Ovary (tissue), 9 donors: ENCODE results near the gene ZNF236. TPM values are rescaled to one million over a fixed set of nuclear protein-coding genes. Genes with fewer than 3 reads are reported as not detected.

ENCODE experiments used
- DNase-seq, 5 donors: peaks; one replicate each; pipeline ENCODE4 v3.0.0-alpha.2; 2019 to 2020
- H3K27ac ChIP-seq, 2 donors: fragments of 200-600 bp; one replicate each; pipeline versions ENCODE4 v1.5.1 to v1.8.0; 2019 to 2022
- H3K27me3 ChIP-seq: fragments of 200-600 bp; one replicate; pipeline ENCODE4 v1.8.0; 2022
- H3K36me3 ChIP-seq: fragments of 200-600 bp; sonication (generic); one replicate; pipeline ENCODE4 v1.5.1; 2019
- H3K4me1 ChIP-seq: one replicate; pipeline ENCODE4 v1.8.1; 2013; ENCODE audit warnings: mild to moderate bottlenecking, moderate library complexity; ENCODE audit not compliant: insufficient read depth
- H3K4me3 ChIP-seq: fragments of 200-600 bp; sonication (generic); one replicate; pipeline ENCODE4 v1.5.1; 2017
- H3K9me3 ChIP-seq, 2 donors: fragments of 200-600 bp in 1 of 2; sonication (generic) in 1 of 2; one replicate each; pipeline versions ENCODE4 v1.5.1 to v1.8.1; 2013 to 2019; ENCODE audit warnings: mild to moderate bottlenecking in 1 of 2, moderate library complexity in 1 of 2
- CTCF ChIP-seq, 3 donors: fragments of 450-650 bp in 2 of 3; fragments of 200-600 bp in 1 of 3; IDR thresholded peaks; one replicate each; pipeline versions ENCODE4 v1.5.1 to v1.8.0; 2016 to 2022; ENCODE audit warnings: antibody characterized with exemption in 3 of 3, mild to moderate bottlenecking in 1 of 3
- EP300 ChIP-seq: sonication (generic); formaldehyde crosslinking; IDR thresholded peaks from one replicate; pipeline ENCODE4 v1.6.1; 2017; ENCODE audit warnings: antibody characterized with exemption
- POLR2A ChIP-seq: fragments of 450-650 bp; IDR thresholded peaks from one replicate; pipeline ENCODE4 v1.6.1; 2017; ENCODE audit warnings: antibody characterized with exemption, mild to moderate bottlenecking, moderate library complexity
- WGBS, 3 donors: extraction: QIAGEN DNeasy Blood & Tissue Kit in 1 of 3; methylation state at CpG; one replicate each; pipeline versions ENCODE4 v1.1.5 to v1.1.7; 2013 to 2017; 5-methylcytosine and 5-hydroxymethylcytosine counted together
- intact Hi-C, 4 donors: fragments of 100-400 bp; cut with DNase I; formaldehyde crosslinking; loops; one replicate each; pipeline versions ENCODE4 v1.11.0 to v1.15.1; 2022 to 2023
- polyA plus RNA-seq, 2 donors: library from polyadenylated mRNA; stranded (reverse); fragments of 200-250 nt in 1 of 2; fragments of 350-450 nt in 1 of 2; fragmentation: Illumina TruSeq in 1 of 2; extraction: RNeasy Lipid Tissue Mini Kit (QIAGEN cat#74804) in 1 of 2; gene quantifications; one replicate each; pipeline ENCODE4 v1.2.3, GENCODE V29; 2013 to 2014
- total RNA-seq, 7 donors: library from RNA; depleted of rRNA in 2 of 7; stranded (reverse); fragments of >200 nt in 2 of 7; fragmentation: NEBNext Ultra II Directional in 3 of 7; extraction: Animal tissue kit (Norgen Biotek cat#: 25700) in 3 of 7; gene quantifications; one replicate each; pipeline versions ENCODE4 v1.1.0 to v1.2.4, GENCODE V29; 2016 to 2023
- donor health status: DM: no; HTN: no; CAD: no; lungs with moderate emphysema.
- donor health status: DM: no; HTN: no; CAD: no.
- donor health status: Bipolar disorder and iron deficiency.
- donor health status: DM: yes; HTN: yes; CAD: no.
- donor health status: DM: no; HTN: no; CAD: no.
- donor health status: DM: yes; HTN: yes; CAD: no.

Gene ZNF236
- total and polyA plus RNA-seq, 9 donors: 3.9 to 30.3 (median 24.1) TPM

GRCh38 chr18:76838182-76838581 is 15.8 kb downstream of the ZNF236 start:
- no peaks in the 10 kb centered on the region for H3K9me3 ChIP-seq
- H3K27me3 ChIP-seq: no peaks in the 10 kb centered on the region
- 12 to 24% (median 18%) methylated on average over 3 of the region's 3 CpGs for WGBS, 3 donors
- TF ChIP-seq CTCF (IDR thresholded peaks at IDR 0.05) (no peak), EP300 (no peak), POLR2A (no peak)
- H3K27ac ChIP-seq: peak overlapping the region in 1 of 2 donors; percentile 45
- intact Hi-C loops: no loop called here
- H3K4me1 ChIP-seq: peaks cover 6% of the 10 kb centered on the region
- H3K36me3 ChIP-seq: no peaks in the 10 kb centered on the region
- no peak for DNase-seq
- H3K4me3 ChIP-seq: no peak overlapping the region

GRCh38 chr18:76839086-76839794 is 16.9 kb downstream of the ZNF236 start:
- H3K36me3 ChIP-seq: no peaks in the 10 kb centered on the region
- no peak for DNase-seq
- peaks cover 8% of the 10 kb centered on the region for H3K4me1 ChIP-seq
- H3K4me3 ChIP-seq: no peak overlapping the region
- intact Hi-C loops: no loop called here
- WGBS, 3 donors: 36 to 43% (median 41%) methylated on average over 4 of the region's 4 CpGs
- H3K27ac ChIP-seq: peak overlapping the region in 1 of 2 donors; percentile 45
- H3K9me3 ChIP-seq: no peaks in the 10 kb centered on the region
- no peaks in the 10 kb centered on the region for H3K27me3 ChIP-seq
- no peak for TF ChIP-seq CTCF (IDR thresholded peaks at IDR 0.05)
- TF ChIP-seq EP300: no peak
- TF ChIP-seq POLR2A: no peak

DNA sequence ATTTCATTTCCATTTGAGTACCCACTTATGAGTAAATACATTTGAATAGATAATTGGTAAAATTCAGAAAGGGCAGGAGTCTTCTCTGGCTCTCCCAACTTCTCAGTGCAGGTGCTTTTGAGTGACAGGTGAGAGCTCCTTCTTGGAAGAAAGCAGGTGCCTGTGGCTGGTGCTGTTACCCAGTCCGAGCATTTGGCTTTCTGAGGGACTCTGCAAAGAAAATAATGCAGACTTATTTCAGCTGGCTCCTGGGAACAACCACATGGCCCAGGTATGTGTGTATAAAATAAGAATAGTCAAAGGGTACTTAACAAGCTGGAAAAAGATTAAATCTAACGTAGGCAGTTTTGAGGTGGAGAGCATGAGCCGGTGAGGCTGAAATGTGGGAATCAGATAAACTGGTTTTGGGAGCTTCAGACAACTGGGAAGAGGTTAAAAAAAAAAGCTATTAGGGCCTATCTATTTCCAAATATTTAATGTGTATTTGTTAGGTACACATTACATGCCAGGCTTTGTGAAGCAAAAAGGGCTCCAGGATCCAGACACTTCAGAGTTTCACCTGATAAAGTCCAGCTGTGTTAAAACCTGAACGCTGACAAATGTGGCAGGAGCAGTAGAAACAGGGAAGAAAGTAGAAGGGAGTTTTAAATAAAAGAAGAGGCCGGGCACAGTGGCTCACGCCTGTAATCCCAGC is 20.6 kb downstream of the ZNF236 start:
- no peak for DNase-seq
- intact Hi-C loops: no loop called here
- H3K36me3 ChIP-seq: no peaks in the 10 kb centered on the region
- H3K27me3 ChIP-seq: no peaks in the 10 kb centered on the region
- H3K4me1 ChIP-seq: peaks cover 4% of the 10 kb centered on the region
- no peaks in the 10 kb centered on the region for H3K9me3 ChIP-seq
- 71 to 73% (median 71%) methylated on average over 6 of the region's 6 CpGs for WGBS, 3 donors
- H3K27ac ChIP-seq: no peak overlapping the region
- H3K4me3 ChIP-seq: no peak overlapping the region
- TF ChIP-seq EP300: no peak
- TF ChIP-seq POLR2A: no peak
- TF ChIP-seq CTCF (IDR thresholded peaks at IDR 0.05): no peak

DNA sequence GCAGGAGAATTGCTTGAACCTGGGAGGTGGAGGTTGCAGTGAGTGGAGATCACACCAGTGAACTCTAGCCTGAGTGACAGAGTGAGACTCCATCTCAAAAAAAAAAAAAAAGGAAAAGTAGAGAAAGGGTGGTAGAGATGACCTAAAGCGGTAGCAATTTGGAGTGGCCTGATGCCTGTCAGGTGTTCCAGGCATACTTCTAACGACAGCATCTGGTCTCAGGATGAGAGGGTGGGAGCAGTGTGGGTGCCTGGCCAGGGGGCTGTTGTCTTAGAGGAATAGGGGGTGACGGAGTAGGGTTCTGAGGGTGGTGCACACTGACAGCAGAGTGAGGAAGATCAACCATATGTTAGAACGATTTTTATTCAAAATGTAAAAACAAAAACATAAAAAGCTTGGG is 21.8 kb downstream of the ZNF236 start:
- TF ChIP-seq POLR2A: no peak
- no peak for TF ChIP-seq EP300
- no peak for TF ChIP-seq CTCF (IDR thresholded peaks at IDR 0.05)
- 68 to 81% (median 77%) methylated on average over 4 of the region's 4 CpGs for WGBS, 3 donors
- Histone ChIP-seq H3K9me3 (no peaks in the 10 kb centered on the region), H3K27ac (no peak overlapping the region), H3K4me3 (no peak overlapping the region), H3K36me3 (no peaks in the 10 kb centered on the region), H3K27me3 (no peaks in the 10 kb centered on the region), H3K4me1 (peaks cover 1% of the 10 kb centered on the region)
- intact Hi-C loops: no loop called here
- DNase-seq: no peak
